Effector memory CD4-positive, alpha-beta T cell (primary cell): ENCODE data around the gene CCDC141.

Source experiments
- DNase-seq, 3 donors: peaks; one replicate each; pipeline ENCODE4 v3.0.0-alpha.2; 2020
- H3K27ac ChIP-seq: 2 replicates; pipeline ENCODE4 v1.7.0; 2013; ENCODE audit warnings: mild to moderate bottlenecking, low read length, moderate library complexity; ENCODE audit not compliant: insufficient read depth, poor library complexity, severe bottlenecking
- H3K27me3 ChIP-seq: replicated peaks from 2 replicates; pipeline ENCODE4 v1.7.0; 2013; ENCODE audit warnings: mild to moderate bottlenecking, low read length; ENCODE audit not compliant: insufficient read depth, control insufficient read depth, poor library complexity, severe bottlenecking
- H3K36me3 ChIP-seq: 2 replicates; pipeline ENCODE4 v1.7.0; 2013; ENCODE audit warnings: mild to moderate bottlenecking, low read length, moderate library complexity; ENCODE audit not compliant: control insufficient read depth, insufficient read depth
- H3K4me1 ChIP-seq: 2 replicates; pipeline ENCODE4 v1.7.0; 2013; ENCODE audit warnings: low read length, mild to moderate bottlenecking; ENCODE audit not compliant: control insufficient read depth, insufficient read depth, poor library complexity, severe bottlenecking
- H3K4me3 ChIP-seq: 2 replicates; pipeline ENCODE4 v1.7.0; 2013; ENCODE audit warnings: low read length, low read depth, mild to moderate bottlenecking; ENCODE audit not compliant: insufficient read depth, poor library complexity, severe bottlenecking
- H3K9me3 ChIP-seq: 2 replicates; pipeline ENCODE4 v1.7.0; 2013; ENCODE audit warnings: mild to moderate bottlenecking, low read length, moderate library complexity; ENCODE audit not compliant: control insufficient read depth

Gene CCDC141

GRCh38 chr2:178882666-178883440 is 167.1 kb downstream of the CCDC141 start:
- Histone ChIP-seq H3K4me1 (no peaks in the 10 kb centered on the region), H3K4me3 (no peak overlapping the region), H3K9me3 (no peaks in the 10 kb centered on the region), H3K27me3 (no peaks in the 10 kb centered on the region), H3K36me3 (no peaks in the 10 kb centered on the region), H3K27ac (no peak overlapping the region)
- no peak for DNase-seq

DNA sequence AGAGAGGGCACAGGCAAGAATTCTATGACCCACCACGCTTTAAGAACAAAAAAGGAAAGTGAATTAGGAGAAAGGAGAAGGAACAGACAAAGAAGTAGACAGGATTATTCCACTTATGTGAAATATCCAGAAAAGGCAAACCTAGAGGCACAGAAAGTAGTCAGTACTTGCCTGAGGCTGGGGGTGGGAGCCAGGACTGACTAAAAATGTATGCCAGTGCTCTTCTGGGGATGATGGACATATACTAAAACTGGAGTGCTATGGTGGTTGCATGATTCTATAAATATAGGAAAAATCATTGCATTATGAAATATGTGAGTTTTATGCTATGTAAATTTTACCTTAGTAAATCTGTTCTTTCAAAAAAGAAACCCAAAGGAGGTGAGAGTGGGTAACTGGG is 168.9 kb downstream of the CCDC141 start:
- Histone ChIP-seq H3K9me3 (no peaks in the 10 kb centered on the region), H3K27ac (no peak overlapping the region), H3K4me1 (no peaks in the 10 kb centered on the region), H3K4me3 (no peak overlapping the region), H3K27me3 (no peaks in the 10 kb centered on the region), H3K36me3 (no peaks in the 10 kb centered on the region)
- no peak for DNase-seq

GRCh38 chr2:178880257-178880656 is 169.7 kb downstream of the CCDC141 start:
- Histone ChIP-seq H3K4me1 (no peaks in the 10 kb centered on the region), H3K27ac (no peak overlapping the region), H3K36me3 (no peaks in the 10 kb centered on the region), H3K27me3 (no peaks in the 10 kb centered on the region), H3K4me3 (no peak overlapping the region), H3K9me3 (no peaks in the 10 kb centered on the region)
- no peak for DNase-seq

- H3K9me3 ChIP-seq: no peaks in the 10 kb centered on the region
- DNase-seq: no peak
- H3K27ac ChIP-seq: no peak overlapping the region
These were observed 172.1 kb downstream of the CCDC141 start for GRCh38 chr2:178877874-178878273.

DNA sequence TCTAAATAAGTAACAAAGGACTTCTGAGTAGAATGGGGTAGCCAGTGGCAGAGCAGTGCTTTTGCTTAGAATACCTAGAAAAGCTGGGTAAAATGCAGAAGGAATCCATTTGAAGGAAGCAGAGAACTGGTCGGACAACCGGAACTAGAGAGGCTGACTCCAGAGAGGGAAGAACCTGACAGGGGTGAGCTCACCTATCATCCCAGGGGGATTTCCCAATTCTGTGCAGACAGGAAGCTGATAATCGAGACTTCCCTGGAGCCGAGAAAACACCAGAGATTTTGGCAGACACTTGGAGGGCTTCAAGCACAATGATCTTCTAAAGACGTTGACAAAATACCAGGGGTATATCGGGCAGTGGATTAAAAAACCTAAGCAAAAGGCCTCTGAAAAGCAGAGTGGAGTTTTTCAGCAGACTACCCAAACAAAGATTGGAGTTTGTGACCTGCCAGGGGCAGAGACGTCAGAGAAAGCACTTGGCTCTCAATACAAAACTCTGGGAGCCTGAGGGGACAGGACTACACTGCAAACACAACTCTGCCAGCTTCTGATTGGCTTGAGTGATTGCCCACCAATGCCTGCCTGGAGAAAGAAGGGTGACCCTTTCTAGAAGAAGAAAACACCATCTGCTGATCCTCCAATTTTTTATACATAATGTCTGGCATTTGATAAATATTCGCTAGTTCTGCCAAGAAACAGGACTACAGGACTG is 175.3 kb downstream of the CCDC141 start:
- H3K36me3 ChIP-seq: no peaks in the 10 kb centered on the region
- H3K27me3 ChIP-seq: no peaks in the 10 kb centered on the region
- H3K27ac ChIP-seq: no peak overlapping the region
- H3K4me1 ChIP-seq: no peaks in the 10 kb centered on the region
- H3K4me3 ChIP-seq: no peak overlapping the region
- DNase-seq: no peak
- H3K9me3 ChIP-seq: no peaks in the 10 kb centered on the region

More at GRCh38 chr2:178877874-178878273, 172.1 kb downstream of the CCDC141 start:
- Histone ChIP-seq H3K27me3 (no peaks in the 10 kb centered on the region), H3K4me1 (no peaks in the 10 kb centered on the region), H3K36me3 (no peaks in the 10 kb centered on the region), H3K4me3 (no peak overlapping the region)

DNA sequence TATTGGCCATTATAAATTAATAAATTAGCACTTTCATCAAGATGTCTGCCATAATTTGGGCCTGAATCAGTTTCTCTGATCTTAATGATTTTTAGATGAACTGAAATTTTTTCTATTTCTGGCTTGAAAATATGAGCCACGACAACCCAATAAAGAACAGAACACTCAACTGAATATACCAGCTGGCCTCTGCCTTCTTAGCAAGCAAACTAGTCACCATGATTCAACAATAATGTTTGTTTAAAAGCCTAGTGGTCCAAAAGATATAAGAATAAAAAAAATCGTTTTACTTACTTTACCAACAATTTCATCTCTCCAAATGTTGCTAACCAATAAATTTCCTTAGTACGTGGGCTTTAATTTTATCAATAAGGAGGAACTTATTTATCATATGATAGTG is 176.0 kb downstream of the CCDC141 start:
- no peak overlapping the region for H3K27ac ChIP-seq
- H3K4me3 ChIP-seq: no peak overlapping the region

GRCh38 chr2:178871536-178871935 is 178.4 kb downstream of the CCDC141 start:
- no peak overlapping the region for H3K27ac ChIP-seq
- H3K4me3 ChIP-seq: no peak overlapping the region
- H3K9me3 ChIP-seq: no peaks in the 10 kb centered on the region
- no peaks in the 10 kb centered on the region for H3K4me1 ChIP-seq
- no peaks in the 10 kb centered on the region for H3K27me3 ChIP-seq
- DNase-seq: no peak
- no peaks in the 10 kb centered on the region for H3K36me3 ChIP-seq

More for the DNA sequence above, 176.0 kb downstream of the CCDC141 start:
- Histone ChIP-seq H3K9me3 (no peaks in the 10 kb centered on the region), H3K4me1 (no peaks in the 10 kb centered on the region), H3K27me3 (no peaks in the 10 kb centered on the region), H3K36me3 (no peaks in the 10 kb centered on the region)
- DNase-seq: no peak

- Histone ChIP-seq H3K4me1 (no peaks in the 10 kb centered on the region), H3K27ac (no peak overlapping the region), H3K36me3 (no peaks in the 10 kb centered on the region), H3K27me3 (no peaks in the 10 kb centered on the region), H3K4me3 (no peak overlapping the region), H3K9me3 (no peaks in the 10 kb centered on the region)
- no peak for DNase-seq
These were observed 179.2 kb downstream of the CCDC141 start for GRCh38 chr2:178870703-178871102.

GRCh38 chr2:178865999-178866398 is 183.9 kb downstream of the CCDC141 start:
- H3K27me3 ChIP-seq: no peaks in the 10 kb centered on the region
- no peaks in the 10 kb centered on the region for H3K9me3 ChIP-seq
- H3K4me3 ChIP-seq: no peak overlapping the region
- no peaks in the 10 kb centered on the region for H3K36me3 ChIP-seq
- no peak for DNase-seq
- no peaks in the 10 kb centered on the region for H3K4me1 ChIP-seq
- no peak overlapping the region for H3K27ac ChIP-seq
